CD4-positive, alpha-beta T cell treated with Interleukin-15 for 1 hour (primary cell): ENCODE results near the gene IFNAR2.

ENCODE experiments used
- DNase-seq: peaks from one replicate; pipeline ENCODE4 v3.0.0-alpha.2; 2020

The IFNAR2 gene

DNA sequence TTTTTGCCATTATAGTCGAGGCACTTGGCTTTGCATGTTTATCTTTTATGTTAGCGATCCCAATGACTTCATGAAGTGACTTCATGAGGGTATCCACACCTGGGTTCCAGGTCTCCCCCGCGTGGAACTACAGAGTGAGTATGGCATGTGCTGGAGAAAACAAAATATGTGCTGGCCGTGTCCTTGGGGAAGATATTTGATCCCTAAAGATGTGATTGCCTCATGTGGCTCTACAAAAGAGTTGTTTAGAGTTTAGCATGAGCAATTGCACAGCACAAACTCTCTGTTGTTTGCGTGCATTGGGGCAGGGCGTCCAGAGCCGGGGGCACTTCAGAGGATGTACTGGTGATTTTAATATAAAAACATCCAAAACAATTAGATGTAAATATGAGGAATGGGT is 41.2 kb downstream of the IFNAR2 start:
- no peak for DNase-seq

DNA sequence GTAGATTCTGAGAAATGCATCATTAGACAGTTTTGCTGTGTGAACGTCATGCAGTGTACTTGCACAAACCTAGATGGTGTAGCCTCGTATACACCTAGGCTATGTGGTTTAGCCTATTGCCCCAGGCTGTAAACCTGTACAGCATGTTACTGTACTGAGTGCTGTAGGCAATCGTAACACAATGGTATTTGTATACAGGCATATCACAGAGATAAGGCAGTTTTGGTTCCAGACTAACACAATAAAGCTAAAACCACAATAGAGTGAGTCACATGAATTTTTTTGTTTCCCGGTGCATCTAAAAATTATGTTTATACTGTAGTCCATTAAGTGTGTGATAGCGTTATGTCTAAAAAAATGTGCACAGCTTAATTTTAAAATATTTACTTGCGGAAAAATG is 43.3 kb downstream of the IFNAR2 start:
- no peak for DNase-seq

DNA sequence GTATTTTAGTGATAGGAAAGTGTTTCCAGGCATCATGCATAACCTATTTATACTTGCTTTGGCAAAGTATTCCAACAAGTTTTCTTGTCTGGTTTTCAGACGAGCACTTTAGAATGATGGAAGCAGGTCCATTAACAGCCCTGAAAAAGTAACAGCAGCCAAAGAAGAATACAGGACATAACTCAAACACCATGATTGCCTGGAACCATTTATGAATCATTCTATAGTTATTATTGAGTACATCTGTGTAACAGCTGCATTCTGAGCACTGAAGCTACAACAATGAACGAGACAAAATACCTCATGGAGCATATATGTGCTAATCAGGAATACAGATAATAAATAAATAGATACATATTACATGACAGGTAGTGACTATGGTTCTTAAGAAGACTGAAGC is 49.0 kb downstream of the IFNAR2 start:
- no peak for DNase-seq

DNA sequence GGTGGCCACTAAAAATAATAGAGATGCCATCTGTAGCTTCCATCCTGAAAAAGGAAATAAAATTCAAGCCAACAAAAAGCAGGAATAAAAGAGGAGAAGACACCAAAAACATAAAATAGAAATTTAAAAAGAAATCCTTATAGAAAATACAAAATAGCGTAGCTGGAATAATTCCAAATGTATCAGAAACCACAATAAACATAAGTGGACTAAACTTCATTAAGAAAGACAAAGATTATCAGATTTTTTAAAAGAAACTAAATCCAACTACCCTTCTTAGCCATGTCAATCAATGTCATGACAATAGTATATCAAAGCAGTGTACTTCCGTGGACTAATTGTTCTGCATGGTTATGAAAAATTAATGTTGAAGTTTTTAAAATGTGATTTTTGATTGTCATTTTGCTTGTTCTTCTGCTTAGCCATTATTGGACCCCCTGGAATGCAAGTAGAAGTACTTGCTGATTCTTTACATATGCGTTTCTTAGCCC is 49.6 kb downstream of the IFNAR2 start:
- DNase-seq: no peak
